Gastroesophageal sphincter (tissue), 4 donors: ENCODE data around the gene KCNMA1. TPM values are rescaled to one million over a fixed set of nuclear protein-coding genes. Genes with fewer than 3 reads are reported as not detected.

Experiments
- ATAC-seq: fragments of 150-250 bp; one replicate; pipeline ENCODE4 v1.9.1; 2016; ENCODE audit warnings: mild to moderate bottlenecking, moderate library complexity
- H3K27ac ChIP-seq, 4 donors: fragments of 200-600 bp; sonication (generic) in 3 of 4; 1 replicate in 3 of 4; 2 replicates in 1 of 4; pipeline ENCODE4 v1.5.1; 2016 to 2019
- H3K27me3 ChIP-seq: fragments of 200-600 bp; sonication (generic); one replicate; pipeline ENCODE4 v1.5.1; 2019
- H3K36me3 ChIP-seq, 2 donors: fragments of 200-600 bp; sonication (generic); one replicate each; pipeline ENCODE4 v1.5.1; 2019; ENCODE audit warnings: control low read depth in 1 of 2
- H3K4me1 ChIP-seq, 3 donors: fragments of 200-600 bp; sonication (generic); 1 replicate in 2 of 3; 2 replicates in 1 of 3; pipeline ENCODE4 v1.5.1; 2016 to 2019; ENCODE audit warnings: control low read depth in 2 of 3
- H3K4me3 ChIP-seq, 2 donors: fragments of 200-600 bp; sonication (generic); one replicate each; pipeline ENCODE4 v1.5.1; 2019; ENCODE audit warnings: mild to moderate bottlenecking in 1 of 2, moderate library complexity in 1 of 2
- H3K9me3 ChIP-seq, 3 donors: fragments of 200-600 bp; sonication (generic); one replicate each; pipeline ENCODE4 v1.5.1; 2017 to 2019; ENCODE audit warnings: control low read depth in 2 of 3
- CTCF ChIP-seq, 4 experiments: fragments of 200-600 bp in 2 of 4; fragments of 450-650 bp in 2 of 4; sonication (generic) in 1 of 4; IDR thresholded peaks; one replicate each; pipeline ENCODE4 v1.5.1; 2017 to 2019; ENCODE audit warnings: antibody characterized with exemption in 4 of 4, mild to moderate bottlenecking in 2 of 4, moderate library complexity in 2 of 4
- EP300 ChIP-seq: sonication (generic); formaldehyde crosslinking; IDR thresholded peaks from one replicate; pipeline ENCODE4 v1.6.1; 2017; ENCODE audit warnings: antibody characterized with exemption, mild to moderate bottlenecking
- POLR2A ChIP-seq, 2 donors: fragments of 450-650 bp; IDR thresholded peaks; one replicate each; pipeline ENCODE4 v1.6.1; 2017; ENCODE audit warnings: antibody characterized with exemption in 2 of 2, mild to moderate bottlenecking in 2 of 2, moderate library complexity in 1 of 2
- POLR2AphosphoS5 ChIP-seq: sonication (generic); formaldehyde crosslinking; IDR thresholded peaks from one replicate; pipeline ENCODE4 v1.6.1; 2017; ENCODE audit warnings: antibody characterized with exemption
- WGBS, 2 donors: methylation state at CpG; one replicate each; pipeline ENCODE4 v1.1.5; 2018; ENCODE audit warnings: low coverage in 1 of 2; 5-methylcytosine and 5-hydroxymethylcytosine counted together
- total RNA-seq, 4 donors: library from RNA; depleted of rRNA; stranded (reverse); fragments of >200 nt; gene quantifications; one replicate each; pipeline ENCODE4 v1.1.0, GENCODE V29; 2016

Gene KCNMA1
- total RNA-seq, 4 donors from 2014 or later = 168 to 389 (median 323) TPM

GRCh38 chr10:77079592-77080300 lies 557.9 kb downstream of the KCNMA1 start:
- TF ChIP-seq CTCF (IDR thresholded peaks at IDR 0.05) (no peak), POLR2AphosphoS5 (no peak), POLR2A (IDR thresholded peaks at IDR 0.05) (no peak), EP300 (no peak)
- Histone ChIP-seq H3K36me3 (peaks cover 0 to 19% of the 10 kb centered on the region in 2 donors), H3K27me3 (no peaks in the 10 kb centered on the region), H3K27ac (no peak overlapping the region), H3K4me3 (no peak overlapping the region), H3K9me3 (no peaks in the 10 kb centered on the region), H3K4me1 (peaks cover 4 to 78% (median 9%) of the 10 kb centered on the region in 3 donors)
- no peak for ATAC-seq
- 33 to 61% methylated on average over 2 to 3 of the region's 3 CpGs for WGBS, 2 donors

- peaks cover 3 to 78% (median 6%) of the 10 kb centered on the region in 3 donors for H3K4me1 ChIP-seq
- TF ChIP-seq POLR2A (IDR thresholded peaks at IDR 0.05) (no peak), POLR2AphosphoS5 (no peak), CTCF (IDR thresholded peaks at IDR 0.05) (no peak), EP300 (no peak)
- no peaks in the 10 kb centered on the region for H3K9me3 ChIP-seq
- ATAC-seq = no peak
- H3K36me3 ChIP-seq = peaks cover 0 to 28% of the 10 kb centered on the region in 2 donors
- 58 to 78% methylated on average over 5 to 6 of the region's 7 CpGs for WGBS, 2 donors
- H3K27me3 ChIP-seq = no peaks in the 10 kb centered on the region
- no peak overlapping the region for H3K27ac ChIP-seq
- H3K4me3 ChIP-seq = no peak overlapping the region
Observed at GRCh38 chr10:77077316-77077945, 560.2 kb downstream of the KCNMA1 start.

- peaks cover 0 to 43% of the 10 kb centered on the region in 2 donors for H3K36me3 ChIP-seq
- no peaks in the 10 kb centered on the region for H3K9me3 ChIP-seq
- WGBS, 2 donors = 60 to 78% methylated on average over 1 to 2 of the region's 2 CpGs
- TF ChIP-seq POLR2AphosphoS5 (no peak), EP300 (no peak), CTCF (IDR thresholded peaks at IDR 0.05) (no peak), POLR2A (IDR thresholded peaks at IDR 0.05) (no peak)
- H3K4me3 ChIP-seq = no peak overlapping the region
- peaks cover 3 to 77% (median 10%) of the 10 kb centered on the region in 3 donors for H3K4me1 ChIP-seq
- no peaks in the 10 kb centered on the region for H3K27me3 ChIP-seq
- peak overlapping the region in 1 of 4 donors; percentile 4 for H3K27ac ChIP-seq
- no peak for ATAC-seq
Observed at GRCh38 chr10:77075926-77076325, 561.7 kb downstream of the KCNMA1 start.

- TF ChIP-seq CTCF (IDR thresholded peaks at IDR 0.05) = no peak
- TF ChIP-seq POLR2AphosphoS5 = no peak
- no peak for TF ChIP-seq EP300
- TF ChIP-seq POLR2A (IDR thresholded peaks at IDR 0.05) = no peak
- H3K36me3 ChIP-seq = peaks cover 0 to 56% of the 10 kb centered on the region in 2 donors
- H3K27me3 ChIP-seq = no peaks in the 10 kb centered on the region
- H3K4me1 ChIP-seq = peaks cover 3 to 75% (median 10%) of the 10 kb centered on the region in 3 donors
- H3K4me3 ChIP-seq = no peak overlapping the region
- no peaks in the 10 kb centered on the region for H3K9me3 ChIP-seq
- ATAC-seq = no peak
- 31 to 40% methylated on average over 2 of the region's 2 CpGs for WGBS, 2 donors
- peak overlapping the region; percentile 7 to 72 (median 52) for H3K27ac ChIP-seq
Observed at GRCh38 chr10:77074104-77074624, 563.4 kb downstream of the KCNMA1 start.
